GM21526 (cell line): Measurements from ENCODE around the gene PXYLP1.
"Not testable (repeated sequence)": the region's sequence is repeated elsewhere in the genome, so short reads cannot be mapped to it uniquely, and the experiment has no call there.

Source experiments
- ATAC-seq: cut with Tn5 transposase; IDR thresholded peaks from one replicate; pipeline ENCODE4 v1.9.1; 2021; ENCODE audit warnings: moderate library complexity; ENCODE audit not compliant: unreplicated experiment, low FRiP score

PXYLP1 gene

GRCh38 chr3:141291559-141292355, 60.1 kb downstream of the PXYLP1 start:
- ATAC-seq = no peak

- no peak for ATAC-seq
These were observed 60.9 kb downstream of the PXYLP1 start for GRCh38 chr3:141292356-141293058.

DNA sequence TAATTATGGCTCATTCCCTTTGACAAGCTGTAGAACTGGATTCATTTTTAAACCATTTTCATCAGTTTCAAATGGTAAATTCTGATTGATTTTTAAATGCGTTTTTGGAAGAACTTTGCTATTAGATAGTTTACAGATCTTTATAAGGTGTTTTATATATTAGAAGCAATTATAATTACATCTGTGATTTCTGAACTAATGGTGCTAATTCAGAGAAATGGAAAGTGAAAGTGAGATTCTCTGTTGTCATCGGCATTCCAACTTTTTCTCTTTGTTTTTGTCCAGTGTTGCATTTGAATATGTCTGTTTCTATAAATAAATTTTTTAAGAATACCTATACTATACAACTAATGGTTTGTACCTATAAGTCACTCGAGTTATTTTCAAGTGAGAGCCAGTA, 62.7 kb downstream of the PXYLP1 start:
- ATAC-seq = no peak

DNA sequence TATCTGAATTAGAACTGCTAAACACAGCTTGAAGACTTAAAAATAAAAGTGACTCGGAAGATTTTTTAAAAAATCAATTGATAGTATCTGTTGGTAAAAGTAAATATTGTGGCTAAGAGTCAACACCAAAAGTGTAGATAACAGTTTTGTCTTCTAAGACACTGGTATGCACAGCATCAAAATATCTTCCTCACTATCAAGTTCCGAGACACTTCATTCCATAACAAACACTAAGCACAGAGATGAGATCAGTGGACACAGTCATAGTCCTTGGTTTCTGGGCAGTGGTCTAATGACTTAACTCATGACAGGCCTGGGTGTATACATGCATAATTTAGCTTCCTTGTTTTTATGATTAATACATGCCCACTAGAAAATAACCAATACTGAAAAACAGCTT, 63.2 kb downstream of the PXYLP1 start:
- no peak for ATAC-seq

DNA sequence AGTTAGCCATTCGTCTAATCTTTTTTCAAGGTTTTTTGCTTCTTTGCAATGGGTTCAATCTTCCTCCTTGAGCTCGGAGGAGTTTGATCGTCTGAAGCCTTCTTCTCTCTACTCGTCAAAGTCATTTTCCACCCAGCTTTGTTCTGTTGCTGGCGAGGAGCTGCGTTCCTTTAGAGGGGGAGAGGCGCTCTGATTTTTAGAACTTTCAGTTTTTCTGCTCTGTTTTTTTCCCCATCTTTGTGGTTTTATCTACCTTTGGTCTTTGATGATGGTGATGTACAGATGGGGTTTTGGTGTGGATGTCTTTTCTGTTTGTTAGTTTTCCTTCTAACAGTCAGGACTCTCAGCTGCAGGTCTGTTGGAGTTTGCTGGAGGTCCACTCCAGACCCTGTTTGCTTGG, 68.8 kb downstream of the PXYLP1 start:
- not testable (repeated sequence) for ATAC-seq

DNA sequence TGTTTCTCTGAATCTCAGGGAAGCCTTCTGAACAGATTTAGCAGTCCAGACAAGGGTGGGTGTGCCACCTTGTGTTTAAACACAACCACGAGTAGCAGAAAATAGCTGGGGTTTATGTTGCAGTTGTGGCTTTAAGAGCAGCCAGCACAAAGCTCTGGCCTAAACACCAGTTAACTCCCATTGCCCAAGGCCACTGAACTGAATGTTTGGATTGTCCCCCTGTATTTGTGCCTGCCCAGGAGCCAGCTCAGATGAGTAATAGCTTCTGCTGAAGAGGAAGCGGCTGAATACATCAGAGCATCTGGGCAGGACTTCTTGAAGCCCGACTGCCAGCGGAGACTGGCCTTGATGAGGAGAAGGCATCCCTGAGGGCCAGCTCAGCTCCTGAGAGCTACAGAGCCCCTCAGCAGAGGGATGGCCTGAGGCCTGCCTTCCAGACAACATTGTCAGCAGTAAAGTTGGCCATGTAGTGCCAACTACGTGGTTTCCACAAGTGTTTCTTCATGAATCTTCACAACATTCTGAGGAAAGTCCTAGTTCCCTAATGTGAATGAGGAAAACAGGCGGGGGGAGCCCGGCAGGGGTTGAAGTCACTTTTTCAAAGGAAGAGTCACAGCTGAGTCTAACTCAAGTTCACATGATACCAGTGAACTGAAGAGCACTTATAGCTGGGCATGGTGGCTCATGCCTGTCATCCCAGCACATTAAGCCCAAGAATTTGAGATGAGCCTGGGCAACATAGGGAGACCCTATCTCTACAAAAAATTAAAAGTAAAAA, 70.9 kb downstream of the PXYLP1 start:
- ATAC-seq = no peak

DNA sequence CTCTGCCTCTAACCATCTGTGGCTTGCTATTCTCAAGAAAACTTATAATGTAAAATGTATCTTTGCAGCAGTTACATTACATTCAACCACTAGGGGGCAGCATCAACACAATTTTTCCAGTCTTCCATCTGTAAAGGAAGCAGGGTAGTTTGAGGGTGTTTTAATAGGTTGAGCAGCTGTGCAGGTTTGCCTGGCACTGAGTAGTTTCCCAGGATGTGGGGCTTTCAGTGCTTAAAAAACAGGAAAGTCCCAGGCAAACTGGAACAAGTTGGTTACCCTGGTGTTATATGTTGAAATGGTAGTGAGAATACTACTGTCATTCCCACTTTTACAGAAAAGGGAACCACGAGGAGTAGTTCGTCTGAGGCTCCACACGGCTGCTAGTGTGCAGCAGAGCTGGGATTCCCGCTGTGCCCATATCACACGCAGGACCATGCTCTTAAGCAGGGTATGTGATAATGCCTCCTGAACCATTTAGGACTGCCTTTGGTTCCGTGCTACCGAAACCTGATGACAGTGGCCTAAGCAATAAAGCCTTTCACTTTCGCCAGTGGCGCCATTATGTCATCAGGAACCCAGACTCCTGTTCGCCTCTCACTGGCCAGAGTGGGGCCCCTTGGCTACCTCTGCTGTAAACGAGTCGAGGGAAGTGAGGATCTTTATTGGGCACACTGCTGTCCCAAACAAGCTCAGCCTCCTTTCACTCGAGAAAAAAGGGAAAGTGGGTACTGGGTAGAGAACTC, 72.0 kb downstream of the PXYLP1 start:
- peak; percentile 70 for ATAC-seq

GRCh38 chr3:141305436-141305835, 73.8 kb downstream of the PXYLP1 start:
- no peak for ATAC-seq

DNA sequence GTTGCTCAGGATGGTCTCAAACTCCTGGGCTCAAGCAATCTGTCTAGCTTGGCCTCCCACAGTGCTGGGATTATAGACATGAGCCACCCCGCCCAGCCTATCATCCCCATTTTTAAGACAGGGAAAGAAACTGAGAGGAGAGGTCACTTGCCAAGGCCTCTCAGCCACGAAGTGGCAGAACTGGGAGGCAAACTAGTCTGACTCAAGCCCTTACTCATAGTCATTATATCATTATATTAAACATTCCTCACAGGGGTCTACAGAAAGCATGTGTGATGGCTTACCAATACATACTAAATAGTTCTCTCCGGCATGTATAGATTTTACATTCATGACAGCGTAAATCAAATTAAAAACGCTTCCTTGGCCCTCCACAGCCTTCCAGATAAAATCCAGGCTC, 74.7 kb downstream of the PXYLP1 start:
- ATAC-seq = no peak

DNA sequence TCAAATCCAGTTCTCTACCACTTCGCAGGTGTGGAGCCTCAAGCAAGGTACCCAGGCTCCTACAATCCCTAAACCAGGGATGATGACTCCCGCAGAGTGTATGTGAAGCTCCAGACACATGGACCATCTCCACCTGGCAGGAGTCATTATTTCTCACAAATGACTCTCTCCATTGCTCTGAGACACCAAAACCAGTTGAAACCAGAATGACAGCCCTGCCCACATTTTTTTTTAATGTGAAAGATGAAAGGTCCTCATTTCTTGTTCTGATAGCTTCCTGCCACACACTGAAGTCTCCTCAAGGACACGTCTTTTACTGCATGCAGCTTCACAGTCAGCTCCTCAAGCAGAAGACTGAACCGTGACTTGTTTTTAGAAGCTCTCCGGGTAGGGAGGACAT, 75.3 kb downstream of the PXYLP1 start:
- no peak for ATAC-seq

- ATAC-seq = no peak
These were observed 75.9 kb downstream of the PXYLP1 start for GRCh38 chr3:141307351-141308059.

GRCh38 chr3:141308588-141309218, 77.1 kb downstream of the PXYLP1 start:
- ATAC-seq = no peak

DNA sequence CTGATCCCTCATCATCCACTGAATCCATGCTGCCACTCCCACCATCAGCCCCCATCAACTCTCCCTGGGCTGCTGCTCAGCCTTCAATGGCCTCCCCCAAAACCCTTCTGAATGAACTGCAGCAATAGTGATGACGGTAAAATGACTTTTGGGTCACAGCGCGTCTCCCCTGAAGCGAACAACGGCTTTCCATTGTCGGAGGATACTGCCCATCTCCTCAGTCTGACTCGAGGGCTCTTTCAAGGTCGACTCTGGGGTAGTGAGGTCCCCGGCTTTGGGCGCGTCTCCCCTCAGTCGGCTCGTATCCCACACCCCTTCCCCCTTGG, 79.5 kb downstream of the PXYLP1 start:
- no peak for ATAC-seq

- peak; percentile 96 for ATAC-seq
These were observed 80.1 kb downstream of the PXYLP1 start for GRCh38 chr3:141311496-141312353.

DNA sequence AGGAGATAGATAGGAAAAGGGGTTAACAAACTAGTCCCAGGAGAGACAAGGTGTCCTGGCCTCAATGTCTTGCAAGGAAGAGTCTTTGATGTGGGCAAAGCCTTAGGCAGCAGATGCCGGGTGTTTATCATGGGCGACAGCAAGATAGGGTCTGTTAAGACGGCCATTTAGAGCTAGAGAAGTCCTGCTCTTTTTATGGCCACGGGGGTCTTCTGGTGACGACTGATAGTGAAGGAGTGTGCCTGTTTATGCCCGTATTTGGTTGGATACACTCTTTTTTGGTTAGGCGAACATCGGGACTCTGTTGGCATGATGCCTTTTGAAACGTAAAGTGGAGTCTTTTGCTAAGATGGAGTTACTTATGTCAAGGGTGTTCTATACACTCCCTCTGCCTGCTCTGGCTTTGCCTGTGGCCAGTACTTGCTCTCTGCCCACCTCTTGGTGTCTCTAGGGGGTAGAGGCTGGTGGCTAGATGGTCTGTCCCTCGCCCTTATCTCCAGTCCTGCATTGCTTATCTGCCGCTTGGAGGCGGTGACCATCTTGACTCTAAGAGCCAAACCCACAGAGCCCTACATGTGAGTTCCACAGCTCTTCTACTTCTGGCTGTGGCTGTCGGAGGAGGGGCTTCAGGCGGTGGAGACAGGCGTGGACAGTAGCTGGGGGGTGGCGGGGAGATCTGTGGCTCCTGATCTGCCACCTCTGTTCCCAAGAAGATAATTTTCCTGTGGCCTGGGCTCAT, 80.9 kb downstream of the PXYLP1 start:
- no peak for ATAC-seq

DNA sequence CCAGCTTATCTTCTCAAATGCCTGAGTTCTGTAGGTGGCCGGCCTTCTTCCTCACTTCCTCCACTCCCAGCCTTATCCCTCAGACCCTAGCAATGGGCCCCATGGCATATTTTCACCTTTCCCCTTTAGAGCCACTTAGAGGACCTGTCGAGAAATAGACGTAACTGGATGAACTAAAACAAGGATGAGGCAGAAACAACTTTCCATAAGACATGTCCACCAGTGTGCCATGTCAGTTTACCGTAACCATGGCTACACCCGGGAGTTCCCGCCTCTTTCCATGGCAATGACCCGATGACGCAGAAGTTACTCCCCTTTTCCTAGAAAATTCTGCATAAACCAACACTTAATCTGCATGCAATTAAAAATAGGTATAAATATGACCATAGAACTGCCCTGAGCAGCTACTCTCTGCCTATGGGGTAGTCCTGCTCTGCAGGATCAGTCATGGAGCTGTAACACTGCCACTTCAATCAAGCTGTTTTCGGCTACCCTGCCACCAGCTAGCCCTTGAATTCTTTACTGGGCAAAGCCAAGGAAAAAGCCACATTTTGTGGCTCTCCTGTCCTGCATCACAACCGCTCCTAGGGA, 81.6 kb downstream of the PXYLP1 start:
- ATAC-seq = no peak

DNA sequence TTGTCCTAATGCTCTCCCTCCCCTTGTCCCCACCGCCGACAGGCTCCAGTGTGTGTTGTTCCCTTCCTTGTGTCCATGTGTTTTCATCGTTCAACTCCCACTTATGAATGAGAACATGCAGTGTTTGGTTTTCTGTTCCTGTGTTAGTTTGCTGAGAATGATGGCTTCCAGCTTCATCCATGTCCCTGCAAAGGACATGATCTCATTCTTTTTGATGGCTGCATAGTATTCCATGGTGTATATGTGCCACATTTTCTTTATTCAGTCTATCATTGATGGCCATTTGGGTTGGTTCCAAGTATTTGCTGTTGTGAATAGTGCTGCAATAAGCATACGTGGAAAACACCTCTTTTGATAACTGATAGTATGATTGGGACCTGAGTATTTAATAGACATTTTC, 82.8 kb downstream of the PXYLP1 start:
- not testable (repeated sequence) for ATAC-seq

DNA sequence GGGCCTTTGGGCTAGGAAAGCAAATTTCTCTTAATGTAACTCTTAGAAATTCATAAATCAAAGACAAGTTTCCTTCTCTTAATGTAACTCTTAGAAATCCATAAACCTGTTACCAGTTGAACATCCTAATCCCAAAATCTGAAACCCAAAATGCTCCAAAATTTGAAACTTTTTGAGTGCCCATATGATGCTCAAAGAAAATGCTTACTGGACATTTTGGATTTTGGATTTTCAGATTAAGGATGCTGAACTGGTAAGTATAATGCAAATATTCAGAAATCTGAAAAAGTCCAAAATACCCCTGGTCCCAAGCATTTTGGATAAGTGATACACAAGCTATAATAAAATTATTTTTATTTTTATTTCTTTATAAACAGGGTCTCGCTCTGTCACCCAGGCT, 85.2 kb downstream of the PXYLP1 start:
- no peak for ATAC-seq
